Vagina (tissue), 2 donors: ENCODE data around the gene ZEB2.

Experiments
- CTCF ChIP-seq, 3 experiments: fragments of 450-650 bp in 2 of 3; fragments of 200-600 bp in 1 of 3; sonication (generic) in 1 of 3; IDR thresholded peaks; one replicate each; pipeline ENCODE4 v1.5.1; 2017 to 2019; ENCODE audit warnings: antibody characterized with exemption in 3 of 3, mild to moderate bottlenecking in 2 of 3, moderate library complexity in 2 of 3
- POLR2AphosphoS5 ChIP-seq, 2 donors: sonication (generic); formaldehyde crosslinking; IDR thresholded peaks; one replicate each; pipeline ENCODE4 v1.9.0; 2017; ENCODE audit warnings: antibody characterized with exemption in 2 of 2, mild to moderate bottlenecking in 2 of 2, low read depth in 1 of 2; ENCODE audit not compliant: insufficient read depth in 1 of 2

GRCh38 chr2:144378551-144378950 lies 141.4 kb downstream of the ZEB2 start:
- TF ChIP-seq CTCF (IDR thresholded peaks at IDR 0.05), result no peak
- TF ChIP-seq POLR2AphosphoS5 (IDR thresholded peaks at IDR 0.05; ENCODE audit: insufficient read depth in 1 of 2, low read depth in 1 of 2), result no peak
